HG02885 (cell line): ENCODE measurements around the gene SRPK2.
A peak's percentile ranks its signal among the peaks of the same experiment; 100 is the strongest.

Source experiments
- ATAC-seq: cut with Tn5 transposase; IDR thresholded peaks from one replicate; pipeline ENCODE4 v1.9.1; 2021; ENCODE audit warnings: mild to moderate bottlenecking; ENCODE audit not compliant: unreplicated experiment, poor library complexity

The SRPK2 gene

DNA sequence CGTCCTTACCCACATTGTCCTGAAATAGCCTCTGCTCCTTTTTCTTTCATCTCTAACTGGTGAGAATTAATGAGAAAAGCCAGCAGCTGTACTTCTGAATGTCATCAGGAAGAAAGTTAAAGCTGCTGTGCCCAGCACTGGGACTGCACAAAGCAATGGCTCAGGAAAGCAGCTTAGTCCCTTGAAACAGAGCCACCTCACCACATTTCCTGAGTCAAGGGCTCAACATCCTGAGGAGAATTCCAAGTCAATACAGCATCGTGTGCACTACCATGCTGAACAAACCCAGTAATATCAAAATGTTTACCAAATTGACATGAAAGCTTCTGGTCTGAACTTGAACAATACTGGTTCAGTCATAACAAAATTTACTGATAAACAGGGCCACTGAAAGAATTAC is 234.6 kb downstream of the SRPK2 start:
- ATAC-seq = no peak

DNA sequence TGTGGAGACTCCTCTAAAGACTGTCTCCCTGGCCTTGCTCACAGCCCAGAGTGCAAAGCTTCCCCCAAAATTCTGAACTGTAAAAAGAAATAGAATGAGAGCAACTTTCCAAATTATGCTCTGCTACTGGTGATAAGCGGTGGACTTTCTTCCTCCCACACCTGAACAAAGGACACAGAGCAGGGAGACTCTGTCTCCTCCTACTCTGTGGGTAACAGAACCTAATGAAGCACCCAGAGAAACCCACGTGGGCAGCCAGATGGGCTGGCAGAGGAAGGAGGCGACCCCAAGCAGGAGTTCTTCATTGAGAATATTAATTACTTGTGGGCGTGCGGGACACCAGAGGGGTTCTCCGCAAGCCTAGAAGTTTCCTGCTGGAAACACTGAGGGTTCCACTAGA is 235.2 kb downstream of the SRPK2 start:
- no peak for ATAC-seq

DNA sequence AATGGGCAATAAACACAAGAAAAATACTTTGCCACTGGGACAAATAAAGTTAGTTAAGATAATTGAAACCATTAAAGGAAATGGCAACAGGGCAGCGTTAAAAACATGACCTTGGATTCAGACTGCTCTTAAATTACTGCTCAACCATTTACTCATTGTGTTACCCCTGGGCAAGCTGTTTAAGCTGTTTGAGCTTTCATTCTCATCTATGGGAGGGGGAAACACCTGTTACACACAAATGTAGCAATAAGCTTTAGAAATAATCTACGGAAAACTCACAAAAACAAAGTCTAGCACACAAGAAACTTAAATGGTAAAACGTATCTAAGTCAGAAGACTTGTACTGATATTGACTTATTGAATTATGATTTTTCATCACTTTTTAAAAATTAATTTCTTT is 237.6 kb downstream of the SRPK2 start:
- no peak for ATAC-seq

DNA sequence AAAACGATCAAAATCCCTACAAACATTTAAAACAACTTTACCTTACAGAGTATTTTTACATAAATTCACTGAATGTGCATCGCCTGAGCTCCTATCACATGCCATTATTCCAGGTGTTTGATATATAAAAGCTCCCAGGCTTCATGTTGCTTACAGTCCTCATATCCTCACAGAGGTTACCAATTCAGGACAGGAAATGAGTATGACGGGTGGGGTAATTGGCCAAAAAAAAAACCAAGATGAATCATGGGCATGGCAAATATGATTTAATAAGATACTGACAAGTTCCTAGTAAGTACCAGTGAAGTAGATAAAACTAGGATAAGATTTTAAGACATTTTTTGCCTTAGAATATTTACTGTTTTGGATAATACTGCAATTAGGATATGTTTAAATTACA is 238.9 kb downstream of the SRPK2 start:
- ATAC-seq = no peak

DNA sequence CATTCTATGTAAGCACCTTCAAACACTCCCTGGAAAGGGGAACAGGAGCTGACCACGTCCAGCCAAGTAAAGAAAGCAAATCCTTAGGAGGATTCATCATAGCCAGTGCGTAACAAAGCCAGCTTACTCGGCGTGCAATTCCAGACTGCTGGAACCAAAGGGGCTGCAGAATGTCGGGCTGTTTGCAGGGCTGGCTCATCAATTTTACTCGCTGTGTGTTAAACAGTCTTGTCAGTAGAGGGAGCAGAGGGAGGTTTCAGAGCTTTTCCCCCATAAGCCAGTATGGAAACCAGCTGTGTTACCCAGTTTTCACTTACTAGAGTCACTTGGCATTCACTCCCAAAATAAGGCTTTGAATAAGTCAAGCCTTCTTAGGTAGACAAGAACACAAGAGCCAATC is 247.7 kb downstream of the SRPK2 start:
- no peak for ATAC-seq

DNA sequence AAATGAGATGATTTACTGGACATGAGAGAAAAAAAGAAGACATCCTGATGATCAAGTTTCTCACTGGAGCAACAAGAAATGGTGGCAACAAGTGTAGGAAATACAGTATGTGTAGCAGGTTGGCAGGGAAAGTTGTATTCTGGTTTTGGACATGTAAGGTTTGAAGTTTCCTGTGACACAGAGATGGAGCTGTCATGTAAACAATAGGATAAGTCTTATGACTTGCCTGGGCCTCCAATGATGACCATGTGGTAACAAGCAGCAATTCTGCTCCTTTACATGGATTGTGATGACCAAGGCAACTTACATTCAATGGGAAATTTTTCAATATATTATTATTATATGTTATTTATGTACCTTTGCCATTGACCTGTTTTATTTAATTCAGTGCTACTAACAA is 249.3 kb downstream of the SRPK2 start:
- ATAC-seq = no peak

DNA sequence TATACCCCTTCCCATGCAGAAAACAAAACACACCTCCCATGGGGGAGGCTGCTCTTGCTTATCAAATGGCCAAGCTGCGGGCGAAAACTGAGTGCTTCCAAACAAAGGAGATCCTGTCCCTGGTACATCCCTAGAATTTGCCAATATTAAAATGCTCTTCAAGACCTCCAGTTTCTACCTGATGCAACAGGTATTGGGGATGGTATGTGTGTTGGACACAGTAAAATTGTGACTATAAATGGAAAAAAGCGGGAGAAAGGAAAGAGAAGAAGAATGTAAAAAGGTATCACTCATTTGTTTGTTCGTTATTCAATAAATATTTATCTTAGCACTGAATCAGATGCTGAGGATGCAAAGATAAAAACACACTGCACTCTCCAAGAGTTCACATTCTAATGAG is 250.8 kb downstream of the SRPK2 start:
- no peak for ATAC-seq

DNA sequence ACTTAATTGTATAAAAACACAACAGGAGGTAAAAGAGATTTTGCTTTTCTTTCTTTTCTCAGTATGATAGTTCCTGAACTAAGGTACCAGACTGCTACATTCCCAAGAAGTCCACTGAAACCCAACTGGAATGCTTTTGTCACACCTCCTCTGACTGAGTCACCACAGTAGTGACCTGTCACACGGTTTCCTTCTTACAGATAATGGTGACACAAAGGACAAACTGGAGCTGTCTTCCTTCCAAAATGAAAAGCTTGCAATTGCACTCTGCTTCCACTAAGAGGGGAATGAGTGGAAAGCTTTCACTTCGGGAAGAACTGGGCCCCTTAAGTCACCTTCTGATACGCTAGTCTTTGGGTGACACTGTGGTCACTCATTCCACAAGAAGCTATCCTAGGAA is 252.5 kb downstream of the SRPK2 start:
- no peak for ATAC-seq

DNA sequence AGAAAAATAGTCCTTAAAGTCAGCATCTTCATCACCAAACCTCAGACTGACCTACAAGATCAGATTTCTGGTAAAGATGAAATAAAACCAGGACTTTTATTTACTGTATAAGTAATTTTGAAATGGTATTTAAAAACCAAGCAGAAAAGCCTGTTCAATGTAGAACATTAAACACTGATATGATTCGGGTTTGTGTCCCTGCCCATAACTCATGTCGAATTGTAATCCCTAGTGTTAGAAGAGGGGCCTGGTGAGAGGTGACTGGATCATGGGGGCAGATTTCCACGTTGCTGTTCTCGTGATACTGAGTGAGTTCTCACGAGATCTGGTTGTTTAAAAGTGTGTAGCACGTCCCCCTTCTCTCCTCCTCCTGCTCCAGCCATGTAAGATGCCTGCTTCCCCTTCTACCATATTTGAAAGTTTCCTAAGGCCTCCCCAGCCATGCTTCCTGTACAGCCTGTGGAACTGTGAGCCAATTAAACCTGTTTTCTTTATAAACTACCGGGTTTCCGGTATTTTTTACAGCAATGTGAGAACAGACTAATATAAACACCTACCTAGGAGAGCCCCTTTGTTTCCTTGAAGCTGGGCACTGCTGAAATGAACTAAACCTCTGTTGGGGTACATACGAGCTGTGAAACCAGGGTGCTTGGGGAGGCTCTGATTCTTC is 254.6 kb downstream of the SRPK2 start:
- no peak for ATAC-seq

DNA sequence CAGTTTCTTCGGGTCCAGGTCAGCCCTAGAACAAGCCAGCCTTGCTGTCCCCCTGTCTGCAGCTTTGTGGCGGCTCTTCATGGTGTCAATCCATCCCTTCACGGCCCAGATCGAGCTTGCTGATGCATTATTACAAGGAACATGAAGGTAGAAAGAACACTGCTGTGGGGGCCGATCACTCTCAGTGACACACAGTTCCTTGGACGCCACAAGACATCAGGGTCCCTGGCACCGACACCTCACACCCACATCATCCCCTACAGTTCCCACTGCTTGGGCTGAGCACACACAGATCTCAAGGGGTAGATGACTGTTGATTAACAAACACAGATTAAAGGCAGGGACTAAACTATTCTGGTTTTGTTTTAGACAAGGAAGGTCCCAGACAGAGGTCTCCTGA is 255.4 kb downstream of the SRPK2 start:
- no peak for ATAC-seq

DNA sequence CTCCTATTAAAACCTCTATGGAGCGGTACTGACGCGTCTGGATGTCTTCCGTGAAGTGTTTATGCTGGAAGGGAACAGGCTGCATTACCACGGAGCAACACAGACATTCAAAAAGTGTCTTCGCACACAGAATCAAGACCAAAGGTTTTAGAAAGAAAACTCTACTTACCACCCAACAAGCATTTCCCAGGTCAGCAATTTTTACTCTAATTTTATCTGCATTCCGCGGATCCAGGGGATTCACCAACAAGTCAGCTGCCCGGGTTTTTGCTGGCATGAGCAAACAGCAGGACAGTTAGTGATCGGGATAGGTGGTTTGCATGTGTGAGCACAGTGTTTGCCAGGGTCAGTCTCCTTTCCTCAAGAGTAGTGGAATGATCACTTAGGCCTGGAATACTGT is 255.9 kb downstream of the SRPK2 start:
- no peak for ATAC-seq

DNA sequence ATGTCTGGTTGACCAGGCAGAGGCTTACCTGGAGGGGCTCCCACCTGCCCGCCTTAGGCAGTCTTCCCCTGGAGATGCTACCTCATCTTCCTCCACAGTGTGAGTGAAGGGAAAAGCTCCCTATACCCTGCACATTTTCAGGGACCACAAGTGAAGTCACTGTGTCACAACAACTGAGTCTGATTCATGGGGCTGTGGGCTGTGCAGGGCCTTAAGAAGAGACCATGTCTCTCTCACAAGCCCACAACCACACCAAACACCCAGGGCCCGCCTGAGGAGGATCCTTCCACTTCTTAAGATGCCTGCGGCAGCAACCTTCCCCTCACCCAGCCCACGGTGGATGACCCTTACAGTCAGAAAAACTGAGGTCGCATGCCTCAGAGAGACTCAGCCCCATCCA is 256.4 kb downstream of the SRPK2 start:
- no peak for ATAC-seq

DNA sequence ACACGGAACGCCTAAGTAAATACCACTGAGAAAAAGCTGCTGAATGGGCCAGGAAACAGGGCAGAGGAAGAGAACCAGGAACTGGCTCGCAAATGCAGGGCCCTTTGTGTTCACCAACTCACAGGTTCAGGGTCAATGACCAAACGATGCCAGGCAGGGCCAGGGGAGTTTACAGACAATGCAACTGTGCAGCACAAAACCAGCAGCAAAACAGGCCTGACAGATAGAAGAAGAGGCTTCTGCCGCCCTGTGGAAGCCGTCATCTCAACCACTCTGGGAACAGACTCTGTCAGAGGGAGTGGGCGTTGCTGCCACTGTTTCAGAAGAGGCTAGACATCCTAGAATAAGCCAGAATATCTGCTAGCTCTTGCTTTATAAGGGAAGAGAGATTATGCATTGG is 256.8 kb downstream of the SRPK2 start:
- ATAC-seq = no peak

DNA sequence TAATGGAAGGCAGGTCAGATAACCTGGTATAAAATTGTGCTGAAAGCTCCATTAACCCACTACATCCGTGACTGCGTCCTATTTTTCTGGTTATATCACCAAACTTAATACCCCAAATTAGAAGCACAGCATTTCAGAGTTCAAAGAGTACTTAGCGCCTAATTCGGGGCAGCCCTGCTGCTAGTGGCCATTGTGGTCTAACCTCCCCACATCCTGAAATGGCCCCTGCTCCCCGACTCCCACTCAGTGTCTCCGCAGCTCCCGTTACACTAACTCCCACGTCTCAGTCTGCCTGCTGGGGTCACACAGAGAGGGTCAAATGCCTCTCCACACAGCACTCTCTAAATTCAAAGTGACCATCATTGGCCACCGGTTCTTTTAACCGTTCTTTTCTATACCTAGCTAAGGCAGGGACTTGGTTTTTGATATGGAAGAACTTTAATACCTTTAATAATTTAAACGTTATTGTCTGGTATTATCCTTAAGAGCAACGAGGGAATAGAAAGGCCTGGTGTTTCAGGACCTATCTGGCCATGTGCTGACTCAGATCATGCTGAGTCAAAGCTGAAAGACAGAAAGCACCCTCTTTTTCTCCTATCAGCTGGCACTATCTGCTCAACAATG is 257.6 kb downstream of the SRPK2 start:
- peak; percentile 87 for ATAC-seq

DNA sequence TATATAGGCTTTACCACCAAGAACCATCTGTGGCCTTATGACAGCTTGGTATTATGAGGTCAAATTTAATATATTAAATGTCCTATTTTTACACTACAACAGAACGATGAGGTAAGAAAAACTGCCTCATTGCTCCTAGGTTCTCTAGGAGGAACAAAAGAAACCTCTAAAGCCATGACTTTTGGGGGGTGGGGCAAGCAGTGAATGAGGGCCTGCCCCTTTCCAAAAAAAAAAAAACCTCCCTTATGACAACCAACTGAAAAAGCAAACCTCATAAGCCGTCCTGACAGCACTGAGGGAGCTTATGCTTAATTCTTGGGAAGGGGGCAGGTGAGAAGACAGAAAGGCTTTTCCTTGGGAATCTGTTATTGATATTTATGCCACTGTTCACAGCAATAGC is 258.1 kb downstream of the SRPK2 start:
- no peak for ATAC-seq

DNA sequence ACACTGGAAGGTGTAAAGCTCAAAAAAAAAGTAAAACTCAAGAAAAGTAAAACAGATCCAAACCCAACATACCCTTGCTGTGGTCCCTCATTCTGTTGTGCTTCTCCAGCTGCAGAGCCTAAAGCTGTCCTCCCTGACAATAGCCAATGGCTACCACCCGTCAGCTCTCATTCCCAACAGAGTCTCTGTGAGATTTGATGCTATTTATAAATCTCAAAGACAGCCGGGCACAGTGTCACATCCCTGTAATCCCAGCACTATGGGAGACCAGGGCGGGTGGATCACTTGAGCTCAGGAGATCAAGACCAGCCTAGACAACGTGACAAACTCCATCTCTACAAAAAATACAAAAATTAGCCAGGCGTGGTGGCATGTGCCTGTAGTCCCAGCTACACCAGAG is 258.7 kb downstream of the SRPK2 start:
- no peak for ATAC-seq

DNA sequence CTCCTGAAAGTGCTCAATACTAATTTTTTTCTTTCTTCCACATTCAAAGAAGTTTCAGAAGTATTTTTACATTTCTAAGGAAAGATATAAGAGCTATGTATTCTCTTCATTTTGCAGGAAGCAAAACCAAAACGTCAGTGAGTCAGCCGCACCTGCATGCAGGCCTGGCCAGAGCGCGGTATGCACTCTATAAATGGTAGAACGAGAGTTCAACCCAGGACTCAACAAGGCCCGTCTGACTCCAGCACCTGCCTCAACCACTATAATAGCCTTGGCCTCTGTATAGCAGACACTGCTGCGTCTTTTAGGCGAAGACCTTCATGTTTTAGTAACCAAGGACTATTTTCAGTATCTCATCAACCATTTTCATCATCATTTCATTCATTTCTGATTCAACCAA is 261.5 kb downstream of the SRPK2 start:
- no peak for ATAC-seq

DNA sequence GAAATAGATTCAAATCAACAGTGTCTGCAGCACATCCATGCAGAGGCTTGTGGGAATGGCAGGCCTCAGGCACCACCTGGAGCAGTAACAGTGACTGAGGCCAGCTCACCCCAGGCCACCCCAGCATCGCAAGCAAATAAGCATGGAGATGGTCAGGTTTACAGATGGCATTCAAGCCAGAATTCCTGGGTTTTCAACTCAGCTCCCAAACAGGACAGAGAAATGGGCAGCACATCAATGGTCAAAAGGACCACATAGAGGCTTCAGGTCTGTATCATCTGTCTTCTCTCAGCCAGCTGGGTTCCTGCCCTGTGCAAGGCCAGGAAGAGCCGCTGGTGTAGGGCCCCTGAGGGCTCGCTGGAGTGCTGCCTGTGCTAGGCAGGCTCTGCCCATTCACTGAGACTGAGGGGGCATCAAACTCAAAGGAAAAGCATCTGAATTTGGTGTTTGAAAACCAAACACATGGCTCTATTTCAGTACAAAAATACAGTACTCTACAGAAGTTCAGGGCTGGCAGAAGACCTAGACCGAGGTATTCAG is 262.2 kb downstream of the SRPK2 start:
- ATAC-seq = no peak

DNA sequence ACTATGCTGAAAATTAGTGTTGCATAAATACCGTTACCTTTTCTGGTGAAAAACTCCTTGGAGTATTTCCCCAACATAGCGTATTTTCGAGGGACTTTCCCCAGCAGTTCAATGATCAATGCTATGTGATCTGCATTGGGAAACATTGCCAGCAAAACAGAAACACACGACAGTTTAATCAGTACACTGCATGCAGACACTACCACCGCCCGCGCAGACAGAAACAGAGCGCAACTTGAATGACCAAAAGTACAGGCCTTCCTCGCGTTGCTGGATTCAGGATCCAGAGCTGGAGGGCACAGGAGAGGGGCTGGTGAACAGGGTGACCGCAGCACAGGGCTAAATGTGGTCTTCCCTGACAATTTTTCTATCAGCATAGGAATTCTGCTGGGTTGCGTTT is 263.0 kb downstream of the SRPK2 start:
- no peak for ATAC-seq

DNA sequence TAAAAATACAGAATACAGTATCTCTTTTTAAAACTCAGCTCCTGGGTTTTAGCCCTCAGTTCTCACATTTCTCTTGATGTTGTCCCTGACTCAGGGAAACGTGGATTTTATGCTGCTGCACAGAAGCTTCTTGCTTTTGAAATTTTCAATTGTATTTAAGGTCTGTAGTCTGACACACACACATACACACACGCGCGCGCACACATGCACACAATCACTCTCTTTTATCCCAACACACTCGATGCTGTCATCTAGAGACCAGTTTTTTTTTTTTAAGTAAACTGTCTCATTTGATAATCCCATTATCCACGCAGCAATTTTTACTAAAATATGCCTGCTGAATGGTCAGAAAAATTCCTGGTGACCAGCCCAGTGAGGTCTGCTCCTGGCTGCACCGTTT is 266.1 kb downstream of the SRPK2 start:
- ATAC-seq = no peak

DNA sequence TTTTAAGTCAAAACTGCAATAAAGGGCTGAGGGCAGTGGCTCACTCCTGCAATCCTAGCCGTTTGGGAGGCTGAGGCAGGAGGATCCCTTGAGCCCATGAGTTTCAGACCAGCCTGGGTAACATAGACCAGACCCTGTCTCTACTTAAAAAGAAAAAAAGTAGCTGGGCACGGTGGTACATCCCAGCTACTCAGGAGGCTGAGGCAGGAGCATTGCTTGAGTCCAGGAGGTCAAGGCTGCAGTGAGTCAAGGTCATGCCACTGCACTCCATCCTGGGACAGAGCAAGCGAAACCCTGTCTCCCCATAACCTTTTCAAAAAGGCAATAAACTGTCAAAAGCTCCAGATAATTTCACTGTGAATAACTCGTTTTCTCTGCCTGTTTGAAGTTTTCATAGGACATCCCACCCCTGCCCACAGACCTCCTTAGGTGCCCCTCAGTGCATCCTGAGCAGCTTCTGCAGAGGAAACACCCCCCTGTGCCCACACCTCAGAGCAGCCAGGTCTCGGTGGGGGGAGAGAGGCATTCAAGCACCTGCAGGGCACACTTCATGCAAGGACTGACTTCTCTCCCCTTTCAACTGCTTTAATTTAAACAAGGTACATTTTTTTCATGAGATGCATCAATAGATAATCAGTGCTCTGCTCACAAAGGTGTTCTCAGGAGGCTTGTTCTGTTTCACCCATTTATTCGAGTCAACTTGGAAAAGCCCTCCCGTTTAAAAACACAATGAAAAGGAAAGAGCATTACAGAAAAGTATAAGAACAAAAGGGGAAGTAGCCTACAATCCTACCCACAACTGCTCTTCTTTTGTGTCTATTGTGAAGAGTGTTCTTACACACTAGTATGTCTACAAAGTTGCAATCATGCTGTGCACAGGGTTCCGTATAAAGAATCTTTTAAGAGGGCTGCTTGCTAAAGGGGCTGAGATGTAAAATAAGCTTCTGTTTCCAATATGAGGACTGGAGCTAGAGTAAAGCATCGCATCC is 269.8 kb downstream of the SRPK2 start:
- ATAC-seq = peak; percentile 59
